K562 (cell line): Measurements from ENCODE around the gene WDR46. TPM values are rescaled to one million over a fixed set of nuclear protein-coding genes. Genes with fewer than 3 reads are reported as not detected.

Source experiments
- ARNT ChIP-seq, 2 experiments: fragments of 450-650 bp; IDR thresholded peaks; 2 replicates each; pipeline ENCODE4 v1.6.1; 2016; ENCODE audit warnings: mild to moderate bottlenecking in 1 of 2
- CAMTA2 ChIP-seq: fragments of 250-450 bp; sonication (Bioruptor Pico); conservative IDR thresholded peaks from 2 replicates; pipeline ENCODE4 v1.5.1; 2022
- CHD2 ChIP-seq: IDR thresholded peaks from 2 replicates; pipeline ENCODE4 v1.6.1; 2011; ENCODE audit warnings: low read depth, low read length
- FOS ChIP-seq: IDR thresholded peaks from 3 replicates; pipeline ENCODE4 v1.6.1; 2011; ENCODE audit not compliant: insufficient read length; ENCODE audit errors: extremely low read depth
- JUND ChIP-seq, 2 experiments: IDR thresholded peaks; 2 replicates in 1 of 2; 3 replicates in 1 of 2; pipeline ENCODE4 v1.6.1; 2011; ENCODE audit warnings: borderline replicate concordance in 2 of 2, low read depth in 2 of 2, low read length in 2 of 2, improper control_type of control experiment in 1 of 2, missing biosample characterization in 1 of 2, missing genetic modification characterization in 1 of 2, missing genetic modification reagents in 1 of 2
- L3MBTL2 ChIP-seq: fragments of 450-650 bp; IDR thresholded peaks from 2 replicates; pipeline ENCODE4 v1.6.1; 2016; ENCODE audit warnings: mild to moderate bottlenecking, moderate library complexity
- MBD2 ChIP-seq: sonication (generic); IDR thresholded peaks from 2 replicates; pipeline ENCODE4 v1.6.1; 2016; ENCODE audit warnings: low read depth, borderline replicate concordance
- MTA3 ChIP-seq: fragments of 450-650 bp; formaldehyde crosslinking; IDR thresholded peaks from 2 replicates; pipeline ENCODE4 v1.6.1; 2017; ENCODE audit warnings: mild to moderate bottlenecking, borderline replicate concordance
- MXI1 ChIP-seq: IDR thresholded peaks from 2 replicates; pipeline ENCODE4 v1.6.1; 2011; ENCODE audit warnings: low read depth, mild to moderate bottlenecking, improper control_type of control experiment, low read length
- NCOA6 ChIP-seq: fragments of 450-650 bp; IDR thresholded peaks from 2 replicates; pipeline ENCODE4 v1.6.1; 2017; ENCODE audit warnings: mild to moderate bottlenecking
- POLR2AphosphoS5 ChIP-seq: IDR thresholded peaks from 2 replicates; pipeline ENCODE4 v1.6.1; 2011; ENCODE audit warnings: mild to moderate bottlenecking, low read depth, low read length, moderate library complexity; ENCODE audit not compliant: control insufficient read depth, insufficient read depth
- RBM22 ChIP-seq: fragments of 200-400 bp; formaldehyde crosslinking; IDR thresholded peaks from 2 replicates; pipeline ENCODE4 v1.6.1; 2018; ENCODE audit warnings: low read length, low read depth; ENCODE audit not compliant: poor library complexity, severe bottlenecking
- ZC3H11A ChIP-seq: IDR thresholded peaks from 2 replicates; pipeline ENCODE4 v1.6.1; 2012; ENCODE audit warnings: low read depth, low read length, improper control_type of control experiment
- ZFX ChIP-seq: sonication (generic); formaldehyde crosslinking; IDR thresholded peaks from 2 replicates; pipeline ENCODE4 v1.8.0; 2022; ENCODE audit warnings: mild to moderate bottlenecking, missing genetic modification reagents, moderate library complexity
- ZNF134 ChIP-seq: fragments of 250-450 bp; sonication (Bioruptor Pico); conservative IDR thresholded peaks from 2 replicates; pipeline ENCODE4 v1.4.0; 2020
- ZNF41 ChIP-seq: fragments of 250-450 bp; sonication (Bioruptor Pico); conservative IDR thresholded peaks from 2 replicates; pipeline ENCODE4 v1.4.0; 2020; ENCODE audit warnings: mild to moderate bottlenecking
- ZNF75A ChIP-seq: fragments of 450-650 bp; formaldehyde crosslinking; IDR thresholded peaks from 2 replicates; pipeline ENCODE4 v1.4.0; 2020; ENCODE audit warnings: mild to moderate bottlenecking
- polyA plus RNA-seq, 8 experiments: library from polyadenylated mRNA; depleted of rRNA in 4 of 8; stranded (reverse) in 5 of 8; unstranded in 3 of 8; fragments of >200 nt; fragmentation: Nextera tagmentation in 2 of 8; fragmentation: Illumina TruSeq in 1 of 8; extraction: Ambion mirVana in 2 of 8; extraction: Trizol in 1 of 8; gene quantifications; 2 replicates each; pipeline versions ENCODE4 v1.2.1 to v1.2.3, GENCODE V29; 2011 to 2014; ENCODE audit warnings: inconsistent platforms in 1 of 8, missing spikeins in 1 of 8
- total RNA-seq, 7 experiments: library from RNA; depleted of rRNA in 6 of 7; stranded (reverse); fragments of >200 nt in 6 of 7; fragmentation: Illumina TruSeq in 2 of 7; extraction: Trizol in 2 of 7; gene quantifications; 2 replicates each; pipeline versions ENCODE4 v1.2.1 to v1.2.3, GENCODE V29; 2011 to 2021; ENCODE audit warnings: low replicate concordance in 1 of 7
- TF ChIP-seq, protein P1 (sequence below): fragments of 250-450 bp; sonication (Bioruptor Pico); IDR thresholded peaks from 2 replicates; pipeline ENCODE4 v1.6.1; 2021; ENCODE audit warnings: mild to moderate bottlenecking
- TF ChIP-seq, protein P2 (sequence below): sonication (generic); formaldehyde crosslinking; IDR thresholded peaks from 2 replicates; pipeline ENCODE4 v1.8.0; 2022; ENCODE audit warnings: missing genetic modification reagents, mild to moderate bottlenecking, borderline replicate concordance
- TF ChIP-seq, protein P3 (sequence below): fragments of 450-650 bp; IDR thresholded peaks from 2 replicates; pipeline ENCODE4 v1.6.1; 2014; ENCODE audit warnings: low read depth, mild to moderate bottlenecking, moderate library complexity, borderline replicate concordance
- TF ChIP-seq, protein P4 (sequence below): fragments of 450-650 bp; conservative IDR thresholded peaks from 2 replicates; pipeline ENCODE4 v1.6.1; 2016; ENCODE audit warnings: missing genetic modification characterization, low read depth, mild to moderate bottlenecking, control low read depth, missing compliant biosample characterization
- TF ChIP-seq, protein P5 (sequence below): fragments of 200-800 bp; sonication (Bioruptor generic); IDR thresholded peaks from 2 replicates; pipeline ENCODE4 v1.6.1; 2017; ENCODE audit warnings: missing genetic modification characterization, missing compliant biosample characterization

The WDR46 gene
- total and polyA plus RNA-seq, 9 of the 15 experiments (the other 6 are each of a cell fraction or from before 2014, with no cell fraction given) = 8.9 to 146 (median 93.1) TPM

DNA sequence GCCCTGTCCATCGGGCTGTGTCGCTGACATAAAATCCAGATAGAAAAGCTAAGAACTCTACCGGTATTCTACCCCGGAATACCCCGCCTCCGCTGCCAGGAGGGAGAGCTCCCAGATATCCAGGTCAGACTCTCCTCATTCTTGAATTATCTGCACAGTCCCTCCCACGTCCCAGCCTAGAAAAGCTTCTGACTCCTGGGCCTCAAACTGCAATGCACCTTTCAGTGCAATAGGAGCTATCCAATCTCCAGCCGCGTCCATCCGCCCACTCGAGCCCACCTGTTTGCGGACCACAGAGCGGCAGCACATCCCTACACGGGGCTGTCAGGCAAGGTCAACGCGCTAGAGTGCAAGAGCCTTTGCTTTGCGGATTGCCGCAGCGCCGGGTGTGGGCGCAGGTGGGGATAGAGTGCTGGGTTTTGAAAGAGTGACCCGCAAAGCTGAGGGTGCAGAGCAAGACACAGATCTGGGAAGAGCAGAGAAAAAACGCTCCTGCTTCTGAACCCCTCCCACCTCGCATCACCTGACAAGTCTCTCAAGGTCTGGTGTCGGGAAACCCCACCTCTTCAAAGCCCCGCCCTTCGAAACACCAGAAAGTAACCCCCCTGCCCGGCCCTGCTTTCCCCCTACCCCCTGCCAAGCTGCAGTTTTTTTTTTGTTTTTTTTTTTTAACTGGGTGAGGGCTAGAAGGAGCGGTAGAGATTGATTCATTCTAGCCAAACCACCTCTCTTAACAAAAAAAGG lies 23.5 kb upstream of the WDR46 start (continued):
- TF ChIP-seq, protein P1, sequence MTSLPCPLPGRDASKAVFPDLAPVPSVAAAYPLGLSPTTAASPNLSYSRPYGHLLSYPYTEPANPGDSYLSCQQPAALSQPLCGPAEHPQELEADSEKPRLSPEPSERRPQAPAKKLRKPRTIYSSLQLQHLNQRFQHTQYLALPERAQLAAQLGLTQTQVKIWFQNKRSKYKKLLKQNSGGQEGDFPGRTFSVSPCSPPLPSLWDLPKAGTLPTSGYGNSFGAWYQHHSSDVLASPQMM = no peak
- no peak for TF ChIP-seq FOS
- TF ChIP-seq NCOA6 = no peak
- no peak for TF ChIP-seq MXI1
- no peak for TF ChIP-seq ZNF41 (CRISPR knock-in tag)
- TF ChIP-seq, protein P2, sequence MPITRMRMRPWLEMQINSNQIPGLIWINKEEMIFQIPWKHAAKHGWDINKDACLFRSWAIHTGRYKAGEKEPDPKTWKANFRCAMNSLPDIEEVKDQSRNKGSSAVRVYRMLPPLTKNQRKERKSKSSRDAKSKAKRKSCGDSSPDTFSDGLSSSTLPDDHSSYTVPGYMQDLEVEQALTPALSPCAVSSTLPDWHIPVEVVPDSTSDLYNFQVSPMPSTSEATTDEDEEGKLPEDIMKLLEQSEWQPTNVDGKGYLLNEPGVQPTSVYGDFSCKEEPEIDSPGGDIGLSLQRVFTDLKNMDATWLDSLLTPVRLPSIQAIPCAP (CRISPR knock-in tag) = no peak
- TF ChIP-seq ZFX = no peak; the same call in 1 of the 2 replicates
- TF ChIP-seq MTA3 = no peak; the same call in 1 of the 2 replicates
- TF ChIP-seq ZC3H11A = no peak
- TF ChIP-seq CAMTA2 (CRISPR knock-in tag) = no peak
- TF ChIP-seq, protein P3, sequence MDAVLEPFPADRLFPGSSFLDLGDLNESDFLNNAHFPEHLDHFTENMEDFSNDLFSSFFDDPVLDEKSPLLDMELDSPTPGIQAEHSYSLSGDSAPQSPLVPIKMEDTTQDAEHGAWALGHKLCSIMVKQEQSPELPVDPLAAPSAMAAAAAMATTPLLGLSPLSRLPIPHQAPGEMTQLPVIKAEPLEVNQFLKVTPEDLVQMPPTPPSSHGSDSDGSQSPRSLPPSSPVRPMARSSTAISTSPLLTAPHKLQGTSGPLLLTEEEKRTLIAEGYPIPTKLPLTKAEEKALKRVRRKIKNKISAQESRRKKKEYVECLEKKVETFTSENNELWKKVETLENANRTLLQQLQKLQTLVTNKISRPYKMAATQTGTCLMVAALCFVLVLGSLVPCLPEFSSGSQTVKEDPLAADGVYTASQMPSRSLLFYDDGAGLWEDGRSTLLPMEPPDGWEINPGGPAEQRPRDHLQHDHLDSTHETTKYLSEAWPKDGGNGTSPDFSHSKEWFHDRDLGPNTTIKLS = no peak
- TF ChIP-seq ARNT (IDR thresholded peaks at IDR 0.05) = no peak
- no peak for TF ChIP-seq POLR2AphosphoS5
- no peak for TF ChIP-seq JUND (IDR thresholded peaks at IDR 0.05; ENCODE audit: borderline replicate concordance, low read depth, low read length)
- TF ChIP-seq JUND (tag; IDR thresholded peaks at IDR 0.05; ENCODE audit: borderline replicate concordance, low read depth, low read length) = no peak
- TF ChIP-seq ZNF75A (CRISPR knock-in tag) = no peak
- TF ChIP-seq, protein P4, sequence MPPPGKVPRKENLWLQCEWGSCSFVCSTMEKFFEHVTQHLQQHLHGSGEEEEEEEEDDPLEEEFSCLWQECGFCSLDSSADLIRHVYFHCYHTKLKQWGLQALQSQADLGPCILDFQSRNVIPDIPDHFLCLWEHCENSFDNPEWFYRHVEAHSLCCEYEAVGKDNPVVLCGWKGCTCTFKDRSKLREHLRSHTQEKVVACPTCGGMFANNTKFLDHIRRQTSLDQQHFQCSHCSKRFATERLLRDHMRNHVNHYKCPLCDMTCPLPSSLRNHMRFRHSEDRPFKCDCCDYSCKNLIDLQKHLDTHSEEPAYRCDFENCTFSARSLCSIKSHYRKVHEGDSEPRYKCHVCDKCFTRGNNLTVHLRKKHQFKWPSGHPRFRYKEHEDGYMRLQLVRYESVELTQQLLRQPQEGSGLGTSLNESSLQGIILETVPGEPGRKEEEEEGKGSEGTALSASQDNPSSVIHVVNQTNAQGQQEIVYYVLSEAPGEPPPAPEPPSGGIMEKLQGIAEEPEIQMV = no peak
- no peak for TF ChIP-seq L3MBTL2
- TF ChIP-seq CHD2 = no peak
- TF ChIP-seq, protein P5, sequence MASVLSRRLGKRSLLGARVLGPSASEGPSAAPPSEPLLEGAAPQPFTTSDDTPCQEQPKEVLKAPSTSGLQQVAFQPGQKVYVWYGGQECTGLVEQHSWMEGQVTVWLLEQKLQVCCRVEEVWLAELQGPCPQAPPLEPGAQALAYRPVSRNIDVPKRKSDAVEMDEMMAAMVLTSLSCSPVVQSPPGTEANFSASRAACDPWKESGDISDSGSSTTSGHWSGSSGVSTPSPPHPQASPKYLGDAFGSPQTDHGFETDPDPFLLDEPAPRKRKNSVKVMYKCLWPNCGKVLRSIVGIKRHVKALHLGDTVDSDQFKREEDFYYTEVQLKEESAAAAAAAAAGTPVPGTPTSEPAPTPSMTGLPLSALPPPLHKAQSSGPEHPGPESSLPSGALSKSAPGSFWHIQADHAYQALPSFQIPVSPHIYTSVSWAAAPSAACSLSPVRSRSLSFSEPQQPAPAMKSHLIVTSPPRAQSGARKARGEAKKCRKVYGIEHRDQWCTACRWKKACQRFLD = no peak
- no peak for TF ChIP-seq ZNF134 (CRISPR knock-in tag)
- no peak for TF ChIP-seq MBD2
- no peak for TF ChIP-seq RBM22
